GM23248 (cell line): ENCODE results near the gene LSR. TPM values are rescaled to one million over a fixed set of nuclear protein-coding genes. Genes with fewer than 3 reads are reported as not detected.

Source experiments
- DNase-seq: peaks from one replicate; pipeline ENCODE4 v3.0.0-alpha.2; 2015
- H2AFZ ChIP-seq: fragments of 200-600 bp; sonication (generic); 2 replicates; pipeline ENCODE4 v1.6.1; 2016; ENCODE audit warnings: antibody characterized with exemption
- H3F3A ChIP-seq: fragments of 200-600 bp; sonication (generic); 2 replicates; pipeline ENCODE4 v1.6.1; 2016; ENCODE audit warnings: mild to moderate bottlenecking, antibody characterized with exemption, mixed run types; ENCODE audit not compliant: insufficient read depth
- H3K27ac ChIP-seq: fragments of 200-600 bp; sonication (generic); 2 replicates; pipeline ENCODE4 v1.5.1; 2016; ENCODE audit warnings: mild to moderate bottlenecking
- H3K27me3 ChIP-seq: fragments of 200-600 bp; sonication (generic); replicated peaks from 2 replicates; pipeline ENCODE4 v1.6.1; 2016; ENCODE audit warnings: mild to moderate bottlenecking; ENCODE audit not compliant: insufficient read depth
- H3K36me3 ChIP-seq: fragments of 200-600 bp; sonication (generic); 2 replicates; pipeline ENCODE4 v1.6.1; 2016; ENCODE audit warnings: low read depth, mild to moderate bottlenecking
- H3K4me1 ChIP-seq: fragments of 200-600 bp; sonication (generic); 2 replicates; pipeline ENCODE4 v1.6.1; 2016; ENCODE audit warnings: mild to moderate bottlenecking; ENCODE audit not compliant: insufficient read depth
- H3K4me2 ChIP-seq: fragments of 200-600 bp; sonication (generic); one replicate; pipeline ENCODE4 v1.6.1; 2016; ENCODE audit warnings: mild to moderate bottlenecking; ENCODE audit not compliant: unreplicated experiment
- H3K4me3 ChIP-seq: fragments of 200-600 bp; sonication (generic); 2 replicates; pipeline ENCODE4 v1.5.1; 2016; ENCODE audit warnings: mild to moderate bottlenecking
- H3K79me2 ChIP-seq: fragments of 200-600 bp; sonication (generic); 2 replicates; pipeline ENCODE4 v1.6.1; 2016; ENCODE audit warnings: mild to moderate bottlenecking; ENCODE audit not compliant: insufficient read depth
- H3K9ac ChIP-seq: fragments of 200-600 bp; sonication (generic); 2 replicates; pipeline ENCODE4 v1.6.1; 2016; ENCODE audit warnings: mild to moderate bottlenecking
- H3K9me2 ChIP-seq: fragments of 200-600 bp; sonication (generic); 2 replicates; pipeline ENCODE4 v1.6.1; 2016; ENCODE audit warnings: mixed run types, mild to moderate bottlenecking, moderate library complexity; ENCODE audit not compliant: insufficient read depth
- H3K9me3 ChIP-seq: fragments of 200-600 bp; sonication (generic); one replicate; pipeline ENCODE4 v1.6.1; 2017; ENCODE audit warnings: low read depth
- H4K20me1 ChIP-seq: fragments of 200-600 bp; sonication (generic); 2 replicates; pipeline ENCODE4 v1.6.0; 2016; ENCODE audit not compliant: insufficient read depth
- EZH2 ChIP-seq: fragments of 200-600 bp; sonication (generic); IDR thresholded peaks from 2 replicates; pipeline ENCODE4 v1.6.1; 2018; ENCODE audit warnings: antibody characterized with exemption, mild to moderate bottlenecking; ENCODE audit not compliant: insufficient read depth, poor library complexity, severe bottlenecking
- EZH2phosphoT487 ChIP-seq: fragments of 200-600 bp; sonication (generic); IDR thresholded peaks from 2 replicates; pipeline ENCODE4 v1.6.1; 2018; ENCODE audit warnings: antibody characterized with exemption, moderate library complexity, mild to moderate bottlenecking, low read depth; ENCODE audit not compliant: insufficient read depth
- WGBS, 2 experiments: methylation state at CpG; one replicate each; pipeline ENCODE4 v1.1.6; 2015 to 2017; ENCODE audit warnings: low lambda C conversion rate in 2 of 2, low coverage in 1 of 2; ENCODE audit errors: missing lambda C conversion rate in 2 of 2; 5-methylcytosine and 5-hydroxymethylcytosine counted together
- in situ Hi-C: fragments of 300-500 bp; cut with MboI; formaldehyde crosslinking; loops from 2 replicates; pipeline ENCODE4 v1.15.0; 2020
- polyA plus RNA-seq: library from polyadenylated mRNA; unstranded; fragments of >200 nt; fragmentation: Nextera tagmentation; extraction: Ambion mirVana; gene quantifications from 2 replicates; pipeline ENCODE4 v1.2.1, GENCODE V29; 2016
- total RNA-seq: library from RNA; depleted of rRNA; stranded (reverse); fragments of >200 nt; shearing (Covaris generic); gene quantifications from 2 replicates; pipeline ENCODE4 v1.2.3, GENCODE V29; 2014

LSR gene
- total and polyA plus RNA-seq, 2 experiments from 2014 or later = 2.7 TPM; not detected in 1

GRCh38 chr19:35212241-35212640 lies 36.6 kb upstream of the LSR start:
- no peak overlapping the region for H2AFZ ChIP-seq
- no peak overlapping the region for H3K4me3 ChIP-seq
- DNase-seq = no peak
- no peak overlapping the region for H3K27ac ChIP-seq
- no peak overlapping the region for H3K4me2 ChIP-seq
- H3K9ac ChIP-seq = no peak overlapping the region
- WGBS, 2 experiments = 53 to 55% methylated on average over 7 of the region's 7 CpGs
- no peaks in the 10 kb centered on the region for H3K4me1 ChIP-seq
- H3F3A ChIP-seq = no peaks in the 10 kb centered on the region
- no peaks in the 10 kb centered on the region for H3K79me2 ChIP-seq
- in situ Hi-C loops = no loop called here
- H3K9me3 ChIP-seq = no peaks in the 10 kb centered on the region
- TF ChIP-seq EZH2 = no peak
- TF ChIP-seq EZH2phosphoT487 = no peak
- H3K36me3 ChIP-seq = no peaks in the 10 kb centered on the region
- no peaks in the 10 kb centered on the region for H3K9me2 ChIP-seq
- H4K20me1 ChIP-seq = no peaks in the 10 kb centered on the region
- no peaks in the 10 kb centered on the region for H3K27me3 ChIP-seq

- Histone ChIP-seq H3K9me3 (no peaks in the 10 kb centered on the region), H4K20me1 (no peaks in the 10 kb centered on the region), H3K4me2 (no peak overlapping the region), H3K27ac (no peak overlapping the region), H3K36me3 (no peaks in the 10 kb centered on the region), H3K79me2 (no peaks in the 10 kb centered on the region), H3K4me1 (no peaks in the 10 kb centered on the region), H3K27me3 (no peaks in the 10 kb centered on the region), H3F3A (no peaks in the 10 kb centered on the region), H3K9ac (no peak overlapping the region), H3K4me3 (no peak overlapping the region), H2AFZ (no peak overlapping the region), H3K9me2 (no peaks in the 10 kb centered on the region)
- TF ChIP-seq EZH2phosphoT487 = no peak
- no peak for TF ChIP-seq EZH2
- WGBS, 2 experiments = 15 to 21% methylated on average over 21 of the region's 21 CpGs
- DNase-seq = peak; percentile 69
- in situ Hi-C loops = no loop called here
Measured at GRCh38 chr19:35213663-35214632, 34.9 kb upstream of the LSR start.

DNA sequence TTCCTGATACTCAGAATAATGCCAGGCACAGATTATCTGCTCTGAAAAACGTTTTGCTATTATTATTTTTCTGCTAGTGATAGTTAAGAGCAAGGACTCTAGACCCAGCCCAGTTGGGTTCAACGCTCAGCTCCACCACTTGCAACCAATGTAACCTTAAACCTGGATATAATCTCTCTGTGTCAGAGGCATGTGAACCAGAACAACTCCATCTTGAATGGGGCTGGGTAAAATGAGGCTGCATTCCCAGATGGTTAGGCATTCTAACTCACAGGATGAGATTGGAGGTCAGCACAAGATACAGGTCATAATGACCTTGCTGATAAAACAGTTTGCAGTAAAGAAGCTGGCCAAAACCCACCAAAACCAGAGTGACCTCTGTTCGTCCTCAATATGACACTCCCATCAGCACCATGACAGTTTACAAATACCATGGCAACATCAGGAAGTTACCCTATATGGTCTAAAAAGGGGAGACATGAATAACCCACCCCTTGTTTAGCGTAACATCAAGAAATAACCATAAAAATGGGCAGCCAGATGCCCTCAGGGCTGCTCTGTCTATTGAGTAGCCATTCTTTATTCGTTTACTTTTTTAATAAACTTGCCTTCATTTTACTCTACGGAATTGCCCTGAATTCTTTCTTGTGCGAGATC lies 33.9 kb upstream of the LSR start:
- no peak overlapping the region for H3K4me2 ChIP-seq
- in situ Hi-C loops = no loop called here
- H2AFZ ChIP-seq = no peak overlapping the region
- H4K20me1 ChIP-seq = no peaks in the 10 kb centered on the region
- TF ChIP-seq EZH2 = no peak
- no peak for TF ChIP-seq EZH2phosphoT487
- no peak overlapping the region for H3K9ac ChIP-seq
- no peak for DNase-seq
- no peaks in the 10 kb centered on the region for H3K9me3 ChIP-seq
- no peaks in the 10 kb centered on the region for H3K79me2 ChIP-seq
- H3K4me3 ChIP-seq = no peak overlapping the region
- H3K36me3 ChIP-seq = no peaks in the 10 kb centered on the region
- H3K27me3 ChIP-seq = no peaks in the 10 kb centered on the region
- WGBS, 2 experiments = 63 to 69% methylated on average over 7 of the region's 7 CpGs
- no peak overlapping the region for H3K27ac ChIP-seq
- H3K9me2 ChIP-seq = no peaks in the 10 kb centered on the region
- H3F3A ChIP-seq = no peaks in the 10 kb centered on the region
- no peaks in the 10 kb centered on the region for H3K4me1 ChIP-seq

- in situ Hi-C loops = no loop called here
- Histone ChIP-seq H3K4me2 (no peak overlapping the region), H3F3A (no peaks in the 10 kb centered on the region), H3K4me1 (no peaks in the 10 kb centered on the region), H2AFZ (no peak overlapping the region), H3K4me3 (no peak overlapping the region), H3K79me2 (no peaks in the 10 kb centered on the region), H3K36me3 (no peaks in the 10 kb centered on the region), H3K9ac (no peak overlapping the region), H3K27ac (no peak overlapping the region), H3K9me2 (no peaks in the 10 kb centered on the region), H4K20me1 (no peaks in the 10 kb centered on the region), H3K27me3 (no peaks in the 10 kb centered on the region), H3K9me3 (no peaks in the 10 kb centered on the region)
- TF ChIP-seq EZH2 (no peak), EZH2phosphoT487 (no peak)
- peak; percentile 47 for DNase-seq
- WGBS, 2 experiments = 44% methylated on average over 8 of the region's 8 CpGs
Measured at GRCh38 chr19:35216016-35216832, 32.6 kb upstream of the LSR start.
